DND-41 (cell line): ENCODE results near the gene SERGEF.

ENCODE experiments used
- ATAC-seq: fragments of 200-7000 bp; cut with Tn5 transposase; 3 replicates; pipeline ENCODE4 v1.9.1; 2021; ENCODE audit warnings: low read depth; ENCODE audit not compliant: insufficient read depth
- DNase-seq: peaks from one replicate; pipeline ENCODE4 v3.0.0-alpha.2; 2020
- H2AFZ ChIP-seq: 2 replicates; pipeline ENCODE4 v1.6.0; 2012; ENCODE audit warnings: low read depth, low read length
- H3K27ac ChIP-seq: 2 replicates; pipeline ENCODE4 v1.5.1; 2012; ENCODE audit warnings: low read length, inconsistent platforms
- H3K27me3 ChIP-seq: fragments of 200-600 bp; sonication (generic); 2 replicates; pipeline ENCODE4 v1.6.0; 2012; ENCODE audit warnings: low read length, mild to moderate bottlenecking, inconsistent platforms; ENCODE audit not compliant: insufficient read depth, poor library complexity
- H3K36me3 ChIP-seq: 2 replicates; pipeline ENCODE4 v1.5.1; 2012; ENCODE audit warnings: low read length, inconsistent platforms; ENCODE audit not compliant: insufficient read depth
- H3K4me1 ChIP-seq: 2 replicates; pipeline ENCODE4 v1.5.1; 2012; ENCODE audit warnings: mild to moderate bottlenecking, low read length; ENCODE audit not compliant: insufficient read depth
- H3K4me2 ChIP-seq: 2 replicates; pipeline ENCODE4 v1.6.0; 2012; ENCODE audit warnings: mild to moderate bottlenecking, moderate library complexity, low read length, inconsistent platforms; ENCODE audit not compliant: insufficient read depth
- H3K4me3 ChIP-seq, 2 experiments: fragments of 200-600 bp in 1 of 2; shearing (Covaris generic) in 1 of 2; 2 replicates each; pipeline ENCODE4 v1.5.1; 2012 to 2016; ENCODE audit warnings: inconsistent platforms in 2 of 2, low read length in 2 of 2, mild to moderate bottlenecking in 2 of 2, low read depth in 1 of 2, moderate library complexity in 1 of 2
- H3K79me2 ChIP-seq: 2 replicates; pipeline ENCODE4 v1.6.0; 2012; ENCODE audit warnings: low read length, inconsistent platforms; ENCODE audit not compliant: insufficient read depth
- H3K9ac ChIP-seq: 2 replicates; pipeline ENCODE4 v1.6.0; 2012; ENCODE audit warnings: low read depth, mild to moderate bottlenecking, inconsistent platforms, low read length, moderate library complexity
- H3K9me3 ChIP-seq: 2 replicates; pipeline ENCODE4 v1.5.1; 2012; ENCODE audit warnings: low read length, moderate library complexity, mild to moderate bottlenecking, inconsistent platforms; ENCODE audit not compliant: insufficient read depth, severe bottlenecking
- H4K20me1 ChIP-seq: 2 replicates; pipeline ENCODE4 v1.6.0; 2012; ENCODE audit warnings: low read length; ENCODE audit not compliant: insufficient read depth
- CTCF ChIP-seq: IDR thresholded peaks from 2 replicates; pipeline ENCODE4 v1.5.1; 2012; ENCODE audit warnings: borderline replicate concordance, low read length, moderate library complexity, mild to moderate bottlenecking; ENCODE audit not compliant: poor library complexity, severe bottlenecking; ENCODE audit errors: extremely low read depth
- EZH2 ChIP-seq: IDR thresholded peaks from 3 replicates; pipeline ENCODE4 v1.6.1; 2012; ENCODE audit warnings: borderline replicate concordance, low read depth, mild to moderate bottlenecking, moderate library complexity, low read length, inconsistent platforms; ENCODE audit not compliant: severe bottlenecking

SERGEF gene

GRCh38 chr11:17814546-17814945, 198.3 kb downstream of the SERGEF start:
- H3K4me2 ChIP-seq, result no peak overlapping the region
- TF ChIP-seq EZH2 (no peak), CTCF (no peak)
- H4K20me1 ChIP-seq, result no peaks in the 10 kb centered on the region
- no peaks in the 10 kb centered on the region for H3K36me3 ChIP-seq
- no peak for ATAC-seq
- no peaks in the 10 kb centered on the region for H3K9me3 ChIP-seq
- H3K4me3 ChIP-seq, result no peak overlapping the region
- no peak for DNase-seq
- H3K9ac ChIP-seq, result no peak overlapping the region
- no peak overlapping the region for H3K27ac ChIP-seq
- H3K27me3 ChIP-seq, result no peaks in the 10 kb centered on the region
- no peak overlapping the region for H2AFZ ChIP-seq
- no peaks in the 10 kb centered on the region for H3K79me2 ChIP-seq
- H3K4me1 ChIP-seq, result no peaks in the 10 kb centered on the region

- TF ChIP-seq CTCF (no peak), EZH2 (no peak)
- Histone ChIP-seq H3K9ac (no peak overlapping the region), H3K36me3 (no peaks in the 10 kb centered on the region), H2AFZ (no peak overlapping the region), H3K4me3 (no peak overlapping the region), H3K27ac (no peak overlapping the region), H3K4me2 (no peak overlapping the region), H3K9me3 (no peaks in the 10 kb centered on the region), H3K4me1 (no peaks in the 10 kb centered on the region), H4K20me1 (no peaks in the 10 kb centered on the region), H3K27me3 (no peaks in the 10 kb centered on the region), H3K79me2 (no peaks in the 10 kb centered on the region)
- ATAC-seq, result no peak
- DNase-seq, result no peak
Observed at GRCh38 chr11:17813391-17814059, 199.3 kb downstream of the SERGEF start.

- DNase-seq (no peak), ATAC-seq (no peak)
- Histone ChIP-seq H3K79me2 (no peaks in the 10 kb centered on the region), H3K4me3 (no peak overlapping the region), H3K4me2 (no peak overlapping the region), H3K4me1 (no peaks in the 10 kb centered on the region), H4K20me1 (no peaks in the 10 kb centered on the region), H3K9ac (no peak overlapping the region), H3K9me3 (no peaks in the 10 kb centered on the region), H2AFZ (no peak overlapping the region), H3K36me3 (no peaks in the 10 kb centered on the region), H3K27ac (no peak overlapping the region), H3K27me3 (no peaks in the 10 kb centered on the region)
- TF ChIP-seq EZH2 (no peak), CTCF (no peak)
Observed at GRCh38 chr11:17812865-17813187, 200.0 kb downstream of the SERGEF start.
